ENCODE results near the gene CCDC85C. TPM values are rescaled to one million over a fixed set of nuclear protein-coding genes. Genes with fewer than 3 reads are reported as not detected.

CCDC85C gene
- total RNA-seq, 2 experiments from 2014 or later: 7.1 to 9.1 TPM

- no peak for DNase-seq
- CTCF ChIA-PET: interaction anchor here (0.9 to 1.0 kb wide), 2 partner anchors 10 to 11 kb away, joined by 3 read pairs; no protein-coding TSS in a partner anchor
- H3K27ac Mint-ChIP-seq: no peak overlapping the region
- H3K4me1 Mint-ChIP-seq: no peaks in the 10 kb centered on the region
- no peak overlapping the region for H3K4me3 Mint-ChIP-seq
- no peaks in the 10 kb centered on the region for H3K9me3 Mint-ChIP-seq (ENCODE audit: low read depth)
- H3K36me3 Mint-ChIP-seq: no peaks in the 10 kb centered on the region
- ATAC-seq: no peak
- H3K27me3 Mint-ChIP-seq: peaks cover 3% of the 10 kb centered on the region
Measured at GRCh38 chr14:99637624-99638023, 33.6 kb upstream of the CCDC85C start.

DNA sequence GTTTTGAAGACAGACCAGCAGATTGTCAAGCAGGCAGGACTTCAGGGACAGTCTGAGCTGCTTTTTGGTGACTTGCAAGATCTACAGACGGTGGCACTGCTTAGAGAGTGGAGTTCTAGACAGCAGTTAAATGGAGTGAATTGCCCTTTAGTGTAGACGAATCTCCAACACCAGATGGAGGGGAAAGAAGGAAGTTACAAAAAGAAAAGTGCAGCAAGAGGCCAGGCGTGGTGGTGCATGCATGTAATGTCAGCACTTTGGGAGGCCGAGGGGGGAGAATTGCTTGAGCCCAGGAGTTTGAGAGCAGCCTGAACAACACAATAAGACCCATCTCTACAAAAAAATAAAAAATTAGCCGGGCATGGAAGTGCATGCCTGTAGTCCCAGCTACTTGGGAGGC, 32.5 kb upstream of the CCDC85C start:
- Mint-ChIP-seq H3K27me3 (no peaks in the 10 kb centered on the region), H3K36me3 (no peaks in the 10 kb centered on the region), H3K27ac (no peak overlapping the region), H3K4me1 (no peaks in the 10 kb centered on the region), H3K4me3 (no peak overlapping the region), H3K9me3 (ENCODE audit: low read depth) (no peaks in the 10 kb centered on the region)
- CTCF ChIA-PET: no interaction called here
- DNase-seq (no peak), ATAC-seq (no peak)

DNA sequence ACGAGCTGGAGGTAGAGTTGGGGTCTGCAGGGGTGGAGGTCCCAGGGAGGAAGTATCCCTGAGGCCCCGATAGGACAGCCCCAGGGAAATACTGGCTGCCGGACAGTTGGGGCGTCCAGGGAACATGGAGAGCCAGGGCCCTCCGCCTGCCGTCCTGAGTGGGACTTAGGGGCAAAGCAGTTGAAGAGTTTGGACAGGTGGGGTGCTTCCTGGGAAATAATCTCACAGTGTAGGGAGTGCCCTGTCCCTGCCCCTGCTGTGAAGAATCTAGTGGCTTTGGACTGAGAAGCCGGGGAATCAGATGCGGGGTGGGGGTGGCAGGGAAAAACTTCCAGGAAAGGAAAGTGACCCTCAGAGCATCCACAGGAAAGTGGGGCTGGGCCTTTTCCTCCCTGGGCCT, 31.1 kb upstream of the CCDC85C start:
- no peaks in the 10 kb centered on the region for H3K36me3 Mint-ChIP-seq
- no peak overlapping the region for H3K27ac Mint-ChIP-seq
- no peak overlapping the region for H3K4me3 Mint-ChIP-seq
- no peaks in the 10 kb centered on the region for H3K4me1 Mint-ChIP-seq
- H3K9me3 Mint-ChIP-seq (ENCODE audit: low read depth): no peaks in the 10 kb centered on the region
- peaks cover 2% of the 10 kb centered on the region for H3K27me3 Mint-ChIP-seq
- CTCF ChIA-PET: no interaction called here
- no peak for DNase-seq
- ATAC-seq: no peak

DNA sequence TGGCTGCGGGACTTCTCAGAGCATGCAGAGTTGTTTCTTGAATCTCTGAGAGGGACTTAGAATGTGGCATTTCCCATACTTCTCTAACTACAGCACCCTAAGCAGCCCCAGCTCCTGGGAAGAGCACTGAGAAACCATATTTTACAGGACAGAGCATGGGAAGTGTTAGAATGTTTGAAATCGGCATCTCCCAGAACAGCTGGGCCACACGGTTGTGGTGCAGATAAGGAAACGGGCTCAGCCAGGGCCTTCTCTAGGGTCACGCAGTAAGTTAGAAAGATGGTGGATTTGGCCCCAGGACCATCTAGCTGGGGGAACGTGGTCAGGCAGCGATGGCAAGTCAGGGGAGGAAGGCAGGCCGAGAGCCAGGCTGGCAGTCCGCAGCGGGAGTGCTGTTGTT, 30.4 kb upstream of the CCDC85C start:
- DNase-seq: no peak
- H3K36me3 Mint-ChIP-seq: no peaks in the 10 kb centered on the region
- no peak overlapping the region for H3K4me3 Mint-ChIP-seq
- no peak for ATAC-seq
- H3K27ac Mint-ChIP-seq: no peak overlapping the region
- H3K27me3 Mint-ChIP-seq: peaks cover 2% of the 10 kb centered on the region
- no peaks in the 10 kb centered on the region for H3K9me3 Mint-ChIP-seq (ENCODE audit: low read depth)
- CTCF ChIA-PET: no interaction called here
- no peaks in the 10 kb centered on the region for H3K4me1 Mint-ChIP-seq

GRCh38 chr14:99633918-99634317, 29.9 kb upstream of the CCDC85C start:
- H3K4me1 Mint-ChIP-seq: peaks cover 2% of the 10 kb centered on the region
- no peak for DNase-seq
- no peak overlapping the region for H3K4me3 Mint-ChIP-seq
- no peak for ATAC-seq
- H3K9me3 Mint-ChIP-seq (ENCODE audit: low read depth): no peaks in the 10 kb centered on the region
- no peaks in the 10 kb centered on the region for H3K36me3 Mint-ChIP-seq
- H3K27ac Mint-ChIP-seq: no peak overlapping the region
- CTCF ChIA-PET: no interaction called here
- peaks cover 2% of the 10 kb centered on the region for H3K27me3 Mint-ChIP-seq

DNA sequence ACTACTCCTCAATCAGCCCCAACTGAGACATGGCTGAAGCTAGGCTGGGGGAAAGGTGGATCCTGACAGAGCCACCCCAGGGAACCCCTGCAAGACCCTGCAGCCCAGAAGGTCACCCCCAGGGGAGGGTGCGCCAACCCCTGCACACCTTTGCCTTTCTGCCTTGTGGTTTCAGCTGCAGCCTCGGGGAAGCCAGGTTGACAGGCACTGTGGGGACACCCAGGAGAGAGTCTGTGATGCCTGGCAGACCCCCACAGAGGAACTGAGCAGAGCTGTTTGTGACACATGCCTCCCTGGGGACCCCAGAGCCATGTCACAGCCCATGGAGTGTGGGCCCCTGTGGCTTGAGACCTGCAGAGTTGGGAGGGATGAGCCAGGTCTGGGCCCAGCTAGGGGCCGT, 29.1 kb upstream of the CCDC85C start:
- H3K9me3 Mint-ChIP-seq (ENCODE audit: low read depth): no peaks in the 10 kb centered on the region
- H3K27ac Mint-ChIP-seq: no peak overlapping the region
- DNase-seq (no peak), ATAC-seq (no peak)
- CTCF ChIA-PET: interaction anchor here (0.6 kb wide), 1 partner anchor 49 kb away, joined by 3 read pairs; no protein-coding TSS in a partner anchor
- H3K27me3 Mint-ChIP-seq: peaks cover 2% of the 10 kb centered on the region
- peaks cover 4% of the 10 kb centered on the region for H3K4me1 Mint-ChIP-seq
- H3K4me3 Mint-ChIP-seq: no peak overlapping the region
- no peaks in the 10 kb centered on the region for H3K36me3 Mint-ChIP-seq

DNA sequence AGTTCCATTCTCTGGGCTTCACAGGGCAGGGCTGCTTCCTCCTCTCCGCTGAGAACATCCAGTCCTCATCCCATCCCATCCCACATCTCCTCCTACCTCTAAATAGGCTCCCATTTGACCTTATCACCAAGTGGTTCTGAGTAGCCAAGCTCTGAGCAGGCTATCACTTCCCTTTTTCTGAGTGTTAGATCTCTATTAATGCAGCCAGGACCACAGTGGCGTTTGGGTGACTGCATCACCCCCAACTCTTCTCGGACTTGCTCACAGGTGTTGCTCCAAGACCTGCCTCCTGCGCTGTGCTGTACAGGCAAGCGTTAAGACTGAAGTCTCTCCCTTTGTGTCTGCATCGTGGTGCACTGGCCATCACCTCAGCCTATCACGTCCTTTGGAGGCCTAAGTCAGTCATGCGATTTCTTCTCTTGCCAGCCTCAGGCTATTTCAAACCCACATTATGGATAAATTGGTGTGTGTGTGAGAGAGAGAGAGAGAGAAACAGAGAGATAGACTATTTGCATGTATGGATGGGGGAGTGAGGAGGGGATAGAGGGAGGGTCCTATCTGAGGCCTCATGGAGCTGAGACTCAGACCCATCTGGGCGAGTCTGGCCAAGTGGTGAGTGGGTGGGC, 28.5 kb upstream of the CCDC85C start:
- peaks cover 4% of the 10 kb centered on the region for H3K4me1 Mint-ChIP-seq
- H3K27me3 Mint-ChIP-seq: peaks cover 2% of the 10 kb centered on the region
- no peaks in the 10 kb centered on the region for H3K36me3 Mint-ChIP-seq
- DNase-seq: no peak
- no peak overlapping the region for H3K4me3 Mint-ChIP-seq
- no peak for ATAC-seq
- CTCF ChIA-PET: no interaction called here
- no peak overlapping the region for H3K27ac Mint-ChIP-seq
- H3K9me3 Mint-ChIP-seq (ENCODE audit: low read depth): no peaks in the 10 kb centered on the region

DNA sequence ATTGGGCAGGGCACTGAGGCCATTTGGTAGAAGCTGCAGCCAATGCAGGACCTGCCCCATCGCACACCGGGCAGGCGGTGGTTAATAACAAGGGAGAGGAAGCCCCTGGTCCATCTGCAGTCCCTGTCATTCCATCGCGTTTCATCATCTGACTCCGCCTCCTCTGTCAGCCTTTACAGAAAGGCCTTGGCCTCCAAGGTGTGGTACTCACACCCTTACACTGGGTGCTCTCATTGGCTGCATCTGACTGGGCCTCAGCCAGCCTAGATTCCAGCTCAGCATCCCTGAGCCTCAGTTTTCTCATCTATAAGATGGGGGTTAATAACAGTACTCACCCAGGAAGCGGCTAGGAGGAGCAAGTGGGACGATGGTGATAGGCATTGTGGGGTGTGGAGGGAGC, 26.2 kb upstream of the CCDC85C start:
- Mint-ChIP-seq H3K4me1 (peaks cover 4% of the 10 kb centered on the region), H3K36me3 (no peaks in the 10 kb centered on the region), H3K27me3 (peaks cover 2% of the 10 kb centered on the region), H3K27ac (no peak overlapping the region), H3K9me3 (ENCODE audit: low read depth) (no peaks in the 10 kb centered on the region), H3K4me3 (no peak overlapping the region)
- CTCF ChIA-PET: interaction anchor here (2.5 kb wide), 1 partner anchor 12 kb away, joined by 17 read pairs; no protein-coding TSS in a partner anchor
- ATAC-seq (no peak), DNase-seq (no peak)

DNA sequence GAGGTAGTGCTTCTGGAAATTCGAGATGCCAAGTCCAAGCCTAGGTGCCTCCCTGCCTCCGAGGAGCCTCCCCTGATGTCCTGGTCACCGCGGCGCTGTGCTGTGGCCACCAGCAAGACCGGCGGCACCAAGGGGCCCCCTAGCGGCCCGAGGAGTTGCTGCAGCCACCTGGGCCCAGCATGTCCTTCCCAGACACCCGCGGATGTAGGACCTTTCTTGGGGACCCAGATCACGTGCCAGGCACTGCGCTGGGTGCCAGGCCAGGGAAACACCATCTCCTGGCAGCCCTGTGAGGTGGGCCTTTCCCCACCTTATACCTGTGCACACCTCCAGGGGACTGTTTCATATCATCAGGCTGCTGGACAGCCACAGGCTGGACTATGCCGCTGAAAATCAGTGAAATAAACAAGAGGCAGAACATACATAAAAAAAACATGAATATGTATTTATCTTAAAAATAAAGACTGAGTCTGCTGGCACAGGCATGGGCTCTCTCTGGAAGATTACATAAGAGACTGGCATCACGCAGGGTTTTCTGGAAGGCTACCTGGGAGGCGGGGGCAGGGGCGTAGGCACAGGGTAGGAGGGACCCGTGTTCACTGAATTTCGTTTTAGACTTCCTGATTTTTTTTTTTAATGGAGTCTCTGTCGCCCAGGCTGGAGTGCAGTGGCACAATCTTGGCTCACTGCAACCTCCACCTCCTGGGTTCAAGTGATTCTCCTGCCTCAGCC, 25.0 kb upstream of the CCDC85C start:
- CTCF ChIA-PET: interaction anchor here (0.7 to 2.5 kb wide), 11 partner anchors 11 to 236 kb away, joined by 3 to 17 read pairs (median 4); no protein-coding TSS in a partner anchor
- peaks cover 7% of the 10 kb centered on the region for H3K27me3 Mint-ChIP-seq
- H3K27ac Mint-ChIP-seq: no peak overlapping the region
- H3K36me3 Mint-ChIP-seq: no peaks in the 10 kb centered on the region
- H3K4me1 Mint-ChIP-seq: peaks cover 4% of the 10 kb centered on the region
- H3K4me3 Mint-ChIP-seq: no peak overlapping the region
- H3K9me3 Mint-ChIP-seq (ENCODE audit: low read depth): no peaks in the 10 kb centered on the region
- DNase-seq (peak; percentile 75), ATAC-seq (peak; percentile 92)

- no peak for DNase-seq
- no peak overlapping the region for H3K4me3 Mint-ChIP-seq
- peaks cover 4% of the 10 kb centered on the region for H3K4me1 Mint-ChIP-seq
Measured at GRCh38 chr14:99627510-99628381, 23.7 kb upstream of the CCDC85C start.

GRCh38 chr14:99627100-99627499, 23.1 kb upstream of the CCDC85C start:
- peaks cover 14% of the 10 kb centered on the region for H3K27me3 Mint-ChIP-seq
- no peaks in the 10 kb centered on the region for H3K36me3 Mint-ChIP-seq
- H3K4me1 Mint-ChIP-seq: peaks cover 4% of the 10 kb centered on the region
- H3K9me3 Mint-ChIP-seq (ENCODE audit: low read depth): no peaks in the 10 kb centered on the region
- H3K4me3 Mint-ChIP-seq: no peak overlapping the region
- DNase-seq (no peak), ATAC-seq (no peak)
- no peak overlapping the region for H3K27ac Mint-ChIP-seq
- CTCF ChIA-PET: interaction anchor here (1.6 to 2.0 kb wide), 3 partner anchors 10 to 234 kb away, joined by 3 to 10 read pairs (median 4); no protein-coding TSS in a partner anchor

More at GRCh38 chr14:99627510-99628381, 23.7 kb upstream of the CCDC85C start:
- Mint-ChIP-seq H3K9me3 (ENCODE audit: low read depth) (no peaks in the 10 kb centered on the region), H3K36me3 (no peaks in the 10 kb centered on the region), H3K27ac (no peak overlapping the region), H3K27me3 (peaks cover 8% of the 10 kb centered on the region)
- ATAC-seq: no peak
- CTCF ChIA-PET: interaction anchor here (0.7 to 2.5 kb wide), 13 partner anchors 10 to 235 kb away, joined by 3 to 17 read pairs (median 4); partner anchors contain the start of gene CCDC85C

GRCh38 chr14:99626041-99626648, 22.1 kb upstream of the CCDC85C start:
- Mint-ChIP-seq H3K4me3 (no peak overlapping the region), H3K27ac (no peak overlapping the region), H3K4me1 (peaks cover 4% of the 10 kb centered on the region), H3K36me3 (no peaks in the 10 kb centered on the region), H3K9me3 (ENCODE audit: low read depth) (no peaks in the 10 kb centered on the region), H3K27me3 (peaks cover 17% of the 10 kb centered on the region)
- DNase-seq (no peak), ATAC-seq (no peak)
- CTCF ChIA-PET: interaction anchor here (1.6 kb wide), 1 partner anchor 9 kb away, joined by 3 read pairs; no protein-coding TSS in a partner anchor

- DNase-seq: no peak
- no peak overlapping the region for H3K4me3 Mint-ChIP-seq
- no peaks in the 10 kb centered on the region for H3K36me3 Mint-ChIP-seq
- H3K9me3 Mint-ChIP-seq (ENCODE audit: low read depth): no peaks in the 10 kb centered on the region
- no peak for ATAC-seq
- H3K27me3 Mint-ChIP-seq: peaks cover 14% of the 10 kb centered on the region
- CTCF ChIA-PET: no interaction called here
- no peak overlapping the region for H3K27ac Mint-ChIP-seq
- peaks cover 4% of the 10 kb centered on the region for H3K4me1 Mint-ChIP-seq
Measured at GRCh38 chr14:99625476-99625875, 21.5 kb upstream of the CCDC85C start.

Measured in activated CD8-positive, alpha-beta memory T cell treated with anti-CD3 and anti-CD28 coated beads, Interleukin-2, amount 10 ng/mL, durations not matched to agents 7 days and 5 days (primary cell).